ENCODE measurements around the gene BEND2. TPM values are rescaled to one million over a fixed set of nuclear protein-coding genes. Genes with fewer than 3 reads are reported as not detected.

The BEND2 gene
- total and polyA plus RNA-seq, 2 experiments from 2014 or later = not detected

- Histone ChIP-seq H3K36me3 (no peaks in the 10 kb centered on the region), H3K9me3 (ENCODE audit: low read depth) (no peaks in the 10 kb centered on the region), H3K27me3 (no peaks in the 10 kb centered on the region), H3K4me1 (ENCODE audit: low read depth) (no peaks in the 10 kb centered on the region), H3K27ac (no peak overlapping the region), H3K4me3 (no peak overlapping the region)
- no peak for DNase-seq (ENCODE audit: low read depth in 1 of 2, low spot score in 1 of 2)
- TF ChIP-seq CTCF (IDR thresholded peaks at IDR 0.05; ENCODE audit: low read depth, low read length) = no peak
Observed at GRCh38 chrX:18174209-18174608, 46.5 kb downstream of the BEND2 start.

- Histone ChIP-seq H3K4me3 (no peak overlapping the region), H3K27me3 (no peaks in the 10 kb centered on the region), H3K27ac (no peak overlapping the region), H3K9me3 (ENCODE audit: low read depth) (no peaks in the 10 kb centered on the region), H3K36me3 (no peaks in the 10 kb centered on the region), H3K4me1 (ENCODE audit: low read depth) (no peaks in the 10 kb centered on the region)
- no peak for DNase-seq (ENCODE audit: low read depth in 1 of 2, low spot score in 1 of 2)
- no peak for TF ChIP-seq CTCF (IDR thresholded peaks at IDR 0.05; ENCODE audit: low read depth, low read length)
Observed at GRCh38 chrX:18173494-18174180, 47.0 kb downstream of the BEND2 start.

- DNase-seq (ENCODE audit: low read depth in 1 of 2, low spot score in 1 of 2) = no peak
- Histone ChIP-seq H3K27me3 (no peaks in the 10 kb centered on the region), H3K36me3 (no peaks in the 10 kb centered on the region), H3K4me3 (no peak overlapping the region), H3K4me1 (ENCODE audit: low read depth) (no peaks in the 10 kb centered on the region), H3K27ac (no peak overlapping the region), H3K9me3 (ENCODE audit: low read depth) (no peaks in the 10 kb centered on the region)
- no peak for TF ChIP-seq CTCF (IDR thresholded peaks at IDR 0.05; ENCODE audit: low read depth, low read length)
Observed at GRCh38 chrX:18172970-18173369, 47.7 kb downstream of the BEND2 start.

DNA sequence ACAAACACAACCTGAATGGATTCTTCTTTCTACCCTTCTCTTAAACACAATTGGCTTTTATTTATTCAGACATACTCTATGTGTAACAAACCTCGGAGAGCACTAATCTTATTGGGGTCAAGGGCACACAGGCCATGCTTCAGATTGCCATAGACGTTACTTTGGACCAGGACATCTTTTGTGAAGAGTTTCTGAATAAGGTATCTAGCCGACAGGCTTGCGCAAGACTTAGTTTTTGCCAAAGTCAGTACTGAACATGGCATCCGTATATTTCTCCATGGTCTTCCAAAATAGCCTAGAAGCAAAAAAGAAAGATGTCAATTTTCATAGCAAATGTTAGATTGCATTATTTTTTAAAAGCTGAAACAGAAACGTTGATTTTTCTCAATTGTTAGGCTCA, 49.8 kb downstream of the BEND2 start:
- H3K27ac ChIP-seq = no peak overlapping the region
- no peaks in the 10 kb centered on the region for H3K4me1 ChIP-seq (ENCODE audit: low read depth)
- H3K36me3 ChIP-seq = no peaks in the 10 kb centered on the region
- H3K4me3 ChIP-seq = no peak overlapping the region
- no peaks in the 10 kb centered on the region for H3K27me3 ChIP-seq
- no peaks in the 10 kb centered on the region for H3K9me3 ChIP-seq (ENCODE audit: low read depth)
- no peak for DNase-seq (ENCODE audit: low read depth in 1 of 2, low spot score in 1 of 2)
- TF ChIP-seq CTCF (IDR thresholded peaks at IDR 0.05; ENCODE audit: low read depth, low read length) = no peak

- TF ChIP-seq CTCF (IDR thresholded peaks at IDR 0.05; ENCODE audit: low read depth, low read length) = no peak
- Histone ChIP-seq H3K27ac (no peak overlapping the region), H3K9me3 (ENCODE audit: low read depth) (no peaks in the 10 kb centered on the region), H3K4me1 (ENCODE audit: low read depth) (peaks cover 3% of the 10 kb centered on the region), H3K27me3 (no peaks in the 10 kb centered on the region), H3K4me3 (no peak overlapping the region), H3K36me3 (no peaks in the 10 kb centered on the region)
- DNase-seq (ENCODE audit: low read depth in 1 of 2, low spot score in 1 of 2) = no peak
Observed at GRCh38 chrX:18166068-18166467, 54.6 kb downstream of the BEND2 start.
